GM21717 (cell line): Measurements from ENCODE around the gene LITAFD.
"Not testable (repeated sequence)": the region's sequence is repeated elsewhere in the genome, so short reads cannot be mapped to it uniquely, and the experiment has no call there.

Source experiments
- ATAC-seq: cut with Tn5 transposase; IDR thresholded peaks from one replicate; pipeline ENCODE4 v1.9.1; 2021; ENCODE audit warnings: mild to moderate bottlenecking, moderate library complexity; ENCODE audit not compliant: unreplicated experiment

Gene LITAFD

GRCh38 chr16:8882041-8882617, at the start of gene LITAFD:
Gene LITAFD (plus strand): TSS chr16:8882351. CDS start chr16:8884356, 2,005 bp downstream.
- ATAC-seq: no peak

DNA sequence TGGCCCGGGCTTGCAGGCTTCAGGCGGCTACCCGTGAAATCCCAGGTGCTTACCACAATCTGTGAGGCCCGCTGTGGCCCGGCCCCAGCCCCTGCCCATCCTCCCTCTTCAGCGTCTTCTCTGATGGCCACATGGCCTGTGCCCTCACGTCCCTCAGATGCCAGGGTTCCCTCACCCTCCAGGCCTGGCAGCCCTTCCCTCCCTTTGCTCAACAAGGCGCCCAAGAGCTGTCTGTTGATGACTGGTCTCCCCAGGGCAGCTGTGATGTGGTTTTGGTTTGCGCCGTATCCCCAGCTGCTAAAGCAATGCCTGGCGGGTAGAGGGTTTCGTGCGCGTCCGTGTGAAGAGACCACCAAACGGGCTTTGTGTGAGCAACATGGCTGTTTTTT, 49.4 kb upstream of the LITAFD start:
- no peak for ATAC-seq

DNA sequence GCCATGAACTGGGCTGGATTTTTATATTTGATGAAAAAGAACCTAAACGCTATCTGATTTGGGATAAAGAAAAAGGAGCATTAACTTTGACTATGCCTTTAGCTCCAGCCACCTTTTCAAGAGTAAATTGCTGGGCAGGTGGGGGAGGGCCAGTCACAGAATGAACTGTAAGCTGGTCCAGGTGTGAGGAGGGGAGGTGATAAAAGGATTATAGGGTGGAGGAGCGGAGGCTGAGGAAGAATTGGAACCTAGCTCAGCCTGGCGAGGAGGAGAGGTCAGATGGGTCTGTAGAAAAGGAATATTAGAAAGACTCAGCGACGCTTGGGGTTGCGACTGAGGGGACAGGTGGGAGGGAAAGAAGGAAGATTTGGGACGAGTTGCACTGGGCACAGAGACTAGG, 45.4 kb upstream of the LITAFD start:
- not testable (repeated sequence) for ATAC-seq

GRCh38 chr16:8837594-8837993, 44.6 kb upstream of the LITAFD start:
- not testable (repeated sequence) for ATAC-seq

GRCh38 chr16:8842016-8842415, 40.1 kb upstream of the LITAFD start:
- ATAC-seq: not testable (repeated sequence)

DNA sequence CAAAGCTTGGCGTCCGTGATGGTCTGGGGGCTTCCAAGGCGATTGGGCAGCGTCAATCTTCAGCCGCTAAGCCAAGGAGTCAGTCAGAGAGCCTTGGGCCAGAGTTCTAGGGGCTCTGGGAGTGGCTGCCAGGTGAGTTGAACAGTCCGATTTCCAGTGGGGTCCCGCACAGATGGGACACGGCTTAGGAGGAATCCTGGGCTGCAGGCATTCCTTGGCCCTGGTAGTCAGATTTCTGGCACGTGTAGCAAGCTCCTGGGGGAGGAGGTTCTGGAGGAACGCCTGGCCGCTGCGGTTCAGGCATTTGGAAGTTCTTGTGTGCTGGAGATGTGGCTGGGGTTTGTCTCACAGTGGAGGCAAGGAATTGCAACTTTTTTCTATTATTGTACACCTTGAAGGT, 38.9 kb upstream of the LITAFD start:
- not testable (repeated sequence) for ATAC-seq

GRCh38 chr16:8845699-8846298, 36.4 kb upstream of the LITAFD start:
- no peak for ATAC-seq

DNA sequence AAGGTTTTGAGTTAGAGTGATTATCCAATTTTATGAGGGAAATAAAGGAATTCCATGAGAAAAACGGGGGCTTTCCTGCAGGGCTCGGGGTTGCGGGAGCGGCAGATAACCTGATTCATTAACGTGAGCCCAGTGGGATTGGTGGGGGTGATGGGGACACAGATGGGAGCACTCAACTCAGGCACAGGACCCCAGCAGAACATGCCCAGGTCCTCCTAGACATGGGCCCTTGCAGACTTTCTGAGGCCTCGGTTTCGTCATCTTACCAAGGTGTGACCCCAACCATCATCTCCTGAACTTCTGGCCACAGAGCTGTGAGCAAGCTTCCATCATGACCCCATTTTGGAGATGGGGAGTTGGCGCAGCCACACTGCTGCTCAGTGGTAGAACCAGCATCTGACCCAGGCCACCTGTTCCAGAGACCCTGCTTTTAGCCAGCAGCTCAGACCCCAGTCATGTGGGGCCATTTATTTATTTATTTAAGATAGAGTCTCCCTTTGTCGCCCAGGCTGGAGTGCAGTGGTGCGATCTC, 35.7 kb upstream of the LITAFD start:
- no peak for ATAC-seq

- ATAC-seq: no peak
Observed at GRCh38 chr16:8847145-8847544, 35.0 kb upstream of the LITAFD start.

DNA sequence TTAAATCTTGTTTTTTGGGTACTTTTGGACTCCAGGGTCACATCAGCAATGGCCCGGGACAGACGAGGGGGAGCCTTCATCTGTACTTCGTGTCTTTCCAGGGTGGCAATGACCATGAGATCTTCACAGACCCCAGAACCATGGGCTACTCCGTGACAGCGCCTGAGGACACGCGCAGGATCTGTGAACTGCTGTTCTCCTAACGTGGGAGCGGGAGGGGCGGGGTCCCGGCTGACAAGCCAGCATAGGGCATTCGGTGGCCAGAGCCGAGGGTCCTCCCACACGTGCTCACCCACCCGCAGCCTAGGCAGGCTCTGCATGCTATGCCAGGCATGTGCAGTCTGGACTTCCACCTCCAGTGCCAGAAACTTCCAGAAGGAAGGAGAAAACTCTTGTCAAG, 34.5 kb upstream of the LITAFD start:
- ATAC-seq: no peak

DNA sequence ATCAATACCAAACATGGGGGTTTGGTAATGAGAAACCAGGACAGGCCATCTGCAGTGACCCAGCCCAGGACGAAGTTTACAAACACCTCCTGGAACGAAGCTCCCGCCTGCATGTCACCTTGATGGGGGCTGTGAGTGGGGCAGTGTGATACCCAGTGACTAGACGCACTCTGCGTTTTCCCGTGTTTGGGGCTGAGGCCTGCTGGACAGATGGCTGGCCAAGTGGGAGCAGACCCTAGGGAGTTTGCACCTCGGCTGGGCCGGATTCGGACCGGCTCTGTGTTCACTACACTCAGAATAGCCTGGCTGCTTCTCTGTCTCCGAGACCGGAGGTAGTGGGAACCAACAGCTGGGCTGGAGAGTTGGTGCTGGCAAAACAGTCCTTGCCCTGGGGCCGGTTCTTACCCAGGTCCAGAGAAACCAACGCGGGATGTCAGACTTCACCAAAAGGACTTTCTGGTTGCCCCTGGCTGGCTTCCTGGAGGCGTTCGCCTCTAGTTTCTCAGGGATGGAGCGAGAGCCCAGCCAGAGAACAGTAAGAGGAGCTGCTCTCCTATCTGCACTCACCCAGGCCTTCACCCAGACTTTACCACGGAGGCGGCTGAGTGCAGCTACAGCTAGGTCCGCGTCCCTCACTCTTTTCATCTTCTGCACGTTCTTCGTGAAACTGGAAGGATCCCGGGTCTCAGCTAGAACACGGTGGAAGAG, 33.8 kb upstream of the LITAFD start:
- ATAC-seq: no peak

DNA sequence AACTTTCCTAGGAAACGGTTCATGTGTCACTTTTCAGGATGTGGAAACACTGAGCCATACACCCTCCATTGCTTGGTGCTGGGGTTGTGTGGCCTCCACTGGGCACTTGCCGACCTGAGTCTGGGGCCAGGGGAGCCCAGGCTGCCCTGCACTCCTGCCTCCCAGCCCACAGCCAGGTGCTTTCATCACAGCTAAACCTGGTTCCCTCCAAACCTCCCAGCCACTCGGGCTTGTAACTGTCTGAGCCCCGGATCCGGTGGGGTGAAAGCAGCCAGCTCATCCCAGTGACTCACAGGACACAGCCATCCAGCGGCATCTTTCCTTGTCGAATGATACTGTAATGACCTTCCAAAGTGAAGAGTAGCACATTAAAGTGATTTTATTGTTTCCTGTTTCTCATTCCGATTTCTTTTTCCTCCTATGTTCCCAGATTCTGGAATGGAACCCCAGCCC, 33.2 kb upstream of the LITAFD start:
- ATAC-seq: no peak

DNA sequence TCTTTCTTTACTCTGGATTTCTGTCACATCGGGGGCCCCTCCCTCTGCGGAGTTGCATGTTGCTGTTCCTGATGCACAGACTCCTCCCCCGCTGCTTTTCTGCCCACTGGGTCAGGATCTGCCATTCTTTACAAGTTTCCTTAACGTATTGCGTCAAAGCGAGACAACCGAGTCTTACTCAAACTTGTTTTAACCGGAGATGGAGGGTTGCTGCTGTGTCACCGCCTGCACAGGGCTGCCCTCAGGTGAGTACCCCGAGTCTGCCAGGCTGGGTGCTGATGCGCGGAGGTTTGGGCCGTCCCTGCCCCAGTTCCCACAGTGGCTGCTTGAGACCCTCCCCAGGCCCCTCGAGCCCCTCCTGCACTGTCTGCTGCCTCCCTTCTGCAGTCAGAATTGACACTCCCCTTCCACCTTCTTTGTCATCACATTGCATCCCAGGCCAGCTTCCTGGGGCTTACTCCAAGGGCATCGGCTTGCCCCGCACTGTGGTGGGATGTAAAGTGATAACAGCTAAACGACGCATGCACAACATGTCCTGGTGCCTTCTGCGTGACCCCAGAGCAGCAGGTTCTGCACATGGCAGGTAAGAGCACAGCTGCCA, 32.6 kb upstream of the LITAFD start:
- ATAC-seq: no peak

DNA sequence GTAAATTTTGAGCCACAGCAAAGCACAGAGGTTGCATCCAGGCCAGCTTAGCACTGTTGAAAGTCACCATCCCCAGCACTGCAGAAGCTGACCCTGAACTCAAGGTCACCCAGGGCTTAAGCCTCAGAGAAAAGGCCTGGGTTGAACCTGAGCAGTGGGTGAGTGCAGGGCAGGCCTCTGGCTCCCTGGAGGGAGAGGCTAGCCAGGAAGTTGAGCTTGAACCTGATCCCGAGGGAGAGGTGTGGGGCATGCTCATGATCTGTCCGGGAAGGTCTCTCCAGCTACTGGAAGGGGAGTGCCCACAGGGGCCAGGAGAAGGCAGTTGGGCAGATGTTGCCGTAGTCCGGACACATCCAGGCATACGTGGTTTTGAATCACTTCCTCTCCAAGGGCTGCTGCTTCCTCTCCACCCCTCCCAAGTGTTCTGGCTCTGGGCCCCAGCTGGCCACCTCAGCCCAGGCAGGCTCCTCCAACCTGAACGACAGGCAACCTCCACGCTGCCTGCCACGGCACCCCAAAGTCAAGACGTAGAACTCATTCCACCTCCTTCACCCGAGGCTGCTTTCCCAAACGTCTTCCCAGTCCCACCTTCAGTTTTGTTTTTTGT, 31.8 kb upstream of the LITAFD start:
- ATAC-seq: no peak

DNA sequence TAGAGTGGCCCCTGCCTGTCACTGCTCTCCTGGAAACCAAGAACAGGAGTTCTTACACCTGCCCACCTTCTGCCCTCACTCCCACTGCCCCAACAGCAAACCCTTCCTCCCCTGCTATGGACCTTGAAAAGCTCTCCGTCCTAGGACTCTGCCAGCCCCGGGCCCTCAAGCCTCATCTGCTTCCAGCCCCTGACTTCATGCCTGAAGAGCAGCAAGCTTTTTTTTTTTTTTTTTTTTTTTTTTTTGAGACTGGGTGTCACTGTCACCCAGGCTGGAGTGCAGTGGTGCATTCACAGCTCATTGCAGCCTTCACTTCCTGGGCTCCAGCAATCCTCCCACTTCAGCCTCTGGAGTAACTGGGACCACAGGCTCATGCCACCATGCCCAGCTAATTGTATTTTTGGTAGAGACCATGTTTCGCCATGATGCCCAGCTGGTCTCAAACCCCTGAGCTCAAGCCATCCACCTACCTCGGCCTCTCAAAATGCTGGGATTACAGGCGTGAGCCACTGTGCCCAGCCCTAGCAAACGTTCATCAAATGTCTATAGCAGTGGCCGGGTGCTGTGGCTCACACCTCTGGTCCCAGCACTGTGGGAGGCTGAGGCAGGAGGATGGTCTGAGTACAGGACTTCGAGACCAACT, 30.3 kb upstream of the LITAFD start:
- no peak for ATAC-seq

- no peak for ATAC-seq
Observed at GRCh38 chr16:8852534-8852933, 29.6 kb upstream of the LITAFD start.

DNA sequence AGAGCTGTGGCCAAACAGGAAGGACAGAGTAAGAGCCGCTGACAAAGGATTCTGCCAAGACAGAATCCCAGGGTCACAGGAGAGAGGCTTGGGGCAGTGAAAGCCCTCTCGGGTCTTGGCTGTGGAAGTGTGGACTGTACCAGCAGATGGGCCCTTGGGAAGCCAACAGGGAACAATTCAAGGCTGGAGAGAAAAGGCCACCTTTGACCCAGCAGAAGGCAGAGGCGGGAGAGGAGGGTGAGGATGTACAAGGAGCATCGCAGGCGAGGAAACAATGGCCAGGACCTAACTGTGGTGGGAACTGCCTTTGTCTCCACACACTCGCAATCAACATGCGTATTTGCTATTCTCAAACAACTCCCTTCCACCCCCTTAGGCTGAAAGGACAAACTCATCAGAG, 29.0 kb upstream of the LITAFD start:
- ATAC-seq: no peak

DNA sequence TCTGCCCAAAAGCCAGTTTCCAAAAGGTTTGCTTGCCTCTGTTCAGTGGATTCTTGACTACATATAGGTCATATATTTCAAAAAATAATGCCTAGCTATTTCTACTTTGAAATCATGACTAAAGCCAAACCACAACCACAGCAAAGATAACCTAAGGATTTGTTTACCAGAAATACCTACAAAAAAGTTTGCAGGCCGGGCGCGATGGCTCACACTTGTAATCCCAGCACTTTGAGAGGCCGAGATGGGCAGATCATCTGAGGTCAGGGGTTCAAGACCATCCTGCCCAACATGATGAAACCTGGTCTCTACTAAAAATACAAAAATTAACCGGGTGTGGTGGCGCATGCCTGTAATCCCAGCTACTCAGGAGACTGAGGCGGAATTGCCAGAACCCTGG, 28.5 kb upstream of the LITAFD start:
- no peak for ATAC-seq

DNA sequence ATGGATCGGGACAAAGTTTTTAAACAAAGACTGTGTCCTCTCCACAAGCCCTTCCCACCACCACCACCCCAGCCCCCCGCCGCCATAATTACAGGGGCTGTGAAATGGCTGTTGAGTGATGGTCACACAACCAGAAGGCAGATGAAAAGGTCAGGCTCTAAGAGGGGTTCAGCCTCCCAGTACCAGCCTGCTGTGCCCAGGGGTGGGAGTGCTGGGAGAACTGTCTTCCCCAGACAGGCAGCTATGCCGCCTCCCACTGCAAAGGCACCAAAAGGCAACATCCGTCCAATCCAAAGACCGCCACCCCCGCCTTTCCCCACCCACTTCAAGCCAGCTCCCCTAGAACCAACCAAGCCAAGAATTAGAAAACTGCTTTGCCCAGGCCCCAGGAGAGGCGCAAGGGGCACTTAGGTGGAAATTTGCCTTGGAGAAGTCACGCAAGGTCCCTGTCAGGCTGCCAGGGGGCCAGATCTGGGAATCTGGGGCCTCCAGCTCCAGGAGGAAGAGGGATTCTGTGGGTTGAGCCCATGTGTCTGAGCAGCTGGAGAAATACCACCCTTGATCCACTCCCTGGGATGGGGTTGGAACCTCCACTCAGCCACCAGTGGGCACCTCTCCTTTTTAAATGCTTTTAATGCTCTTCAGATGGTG, 27.7 kb upstream of the LITAFD start:
- ATAC-seq: no peak

GRCh38 chr16:8855051-8855786, 26.9 kb upstream of the LITAFD start:
- ATAC-seq: no peak
